ENCODE data around the gene ASCL1. TPM values are rescaled to one million over a fixed set of nuclear protein-coding genes. Genes with fewer than 3 reads are reported as not detected.

The ASCL1 gene
- total RNA-seq, 2 donors from 2014 or later = not detected

DNA sequence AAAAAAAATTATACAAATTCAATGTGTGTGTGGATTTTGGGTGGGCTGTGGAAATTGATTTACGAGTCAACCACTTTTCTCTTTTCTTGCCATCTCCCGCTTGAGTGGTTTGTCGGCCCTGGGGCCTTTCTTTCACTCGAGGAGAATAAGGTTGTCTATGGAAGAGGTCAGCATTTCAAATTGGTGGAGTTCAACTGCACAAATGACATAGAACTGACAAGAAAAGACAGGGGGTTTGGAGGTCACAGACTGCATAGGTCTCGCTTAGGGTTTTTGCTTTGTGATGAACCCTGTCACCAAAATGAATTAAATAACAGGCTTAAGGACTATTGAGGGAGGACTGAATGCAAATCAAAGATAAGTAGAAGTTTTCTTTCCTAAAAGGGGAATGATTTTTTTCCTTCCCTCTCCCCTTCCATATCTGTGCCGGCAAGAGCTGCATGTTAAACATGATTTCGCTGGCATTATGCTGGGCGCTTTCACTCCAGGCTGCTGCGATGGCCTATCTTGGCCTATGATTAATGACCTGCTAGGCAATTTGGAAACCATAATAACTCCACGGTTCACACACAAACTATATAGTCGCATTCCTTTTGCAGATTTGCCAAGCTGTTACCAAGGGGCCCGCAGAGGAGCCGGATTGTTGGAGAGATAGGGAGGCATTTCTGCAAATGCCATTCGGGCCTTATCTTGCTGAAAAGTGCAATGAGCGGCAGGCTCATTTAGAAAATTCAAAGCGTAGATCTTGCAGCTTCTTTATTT, 20.7 kb downstream of the ASCL1 start:
- DNase-seq (no peak), ATAC-seq (no peak)
- H3K4me1 ChIP-seq = no peaks in the 10 kb centered on the region
- H3K36me3 ChIP-seq (replicated peaks in 1 of 2; ENCODE audit: insufficient read depth in 1 of 2, low read depth in 2 of 2) = no peaks in the 10 kb centered on the region
- no peaks in the 10 kb centered on the region for H3K9me3 ChIP-seq
- intact Hi-C loops (cut with DNase I) = no loop called here
- WGBS, 2 donors = 51 to 56% methylated on average over 16 of the region's 16 CpGs
- H3K27me3 ChIP-seq = no peaks in the 10 kb centered on the region
- no peak for TF ChIP-seq POLR2A (IDR thresholded peaks at IDR 0.05)
- TF ChIP-seq, protein P1, sequence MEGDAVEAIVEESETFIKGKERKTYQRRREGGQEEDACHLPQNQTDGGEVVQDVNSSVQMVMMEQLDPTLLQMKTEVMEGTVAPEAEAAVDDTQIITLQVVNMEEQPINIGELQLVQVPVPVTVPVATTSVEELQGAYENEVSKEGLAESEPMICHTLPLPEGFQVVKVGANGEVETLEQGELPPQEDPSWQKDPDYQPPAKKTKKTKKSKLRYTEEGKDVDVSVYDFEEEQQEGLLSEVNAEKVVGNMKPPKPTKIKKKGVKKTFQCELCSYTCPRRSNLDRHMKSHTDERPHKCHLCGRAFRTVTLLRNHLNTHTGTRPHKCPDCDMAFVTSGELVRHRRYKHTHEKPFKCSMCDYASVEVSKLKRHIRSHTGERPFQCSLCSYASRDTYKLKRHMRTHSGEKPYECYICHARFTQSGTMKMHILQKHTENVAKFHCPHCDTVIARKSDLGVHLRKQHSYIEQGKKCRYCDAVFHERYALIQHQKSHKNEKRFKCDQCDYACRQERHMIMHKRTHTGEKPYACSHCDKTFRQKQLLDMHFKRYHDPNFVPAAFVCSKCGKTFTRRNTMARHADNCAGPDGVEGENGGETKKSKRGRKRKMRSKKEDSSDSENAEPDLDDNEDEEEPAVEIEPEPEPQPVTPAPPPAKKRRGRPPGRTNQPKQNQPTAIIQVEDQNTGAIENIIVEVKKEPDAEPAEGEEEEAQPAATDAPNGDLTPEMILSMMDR (IDR thresholded peaks at IDR 0.05) = no peak
- no peak overlapping the region for H3K4me3 ChIP-seq
- no peak overlapping the region for H3K27ac ChIP-seq

DNA sequence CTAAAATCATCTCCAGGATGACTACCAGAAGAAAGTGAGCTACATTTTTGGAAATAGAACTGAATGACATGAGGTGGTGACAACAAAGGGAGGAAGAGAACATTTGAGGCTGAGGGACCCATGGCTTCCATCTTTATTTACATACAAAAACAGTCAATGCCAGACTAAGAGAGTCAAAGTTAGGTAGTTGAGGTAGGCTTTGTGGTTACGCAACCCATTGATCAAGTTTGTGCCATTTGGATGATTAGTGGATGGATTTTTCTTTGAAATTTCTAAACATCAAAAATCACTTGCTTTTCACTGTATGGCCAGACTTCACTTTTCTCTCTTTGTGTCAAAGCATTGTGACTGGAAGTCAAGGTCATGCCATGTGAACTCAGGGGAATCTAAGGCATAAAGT, 22.9 kb downstream of the ASCL1 start:
- no peak overlapping the region for H3K4me3 ChIP-seq
- H3K9me3 ChIP-seq = no peaks in the 10 kb centered on the region
- no peaks in the 10 kb centered on the region for H3K27me3 ChIP-seq
- no peak for TF ChIP-seq POLR2A (IDR thresholded peaks at IDR 0.05)
- TF ChIP-seq, protein P1 (IDR thresholded peaks at IDR 0.05) = no peak
- intact Hi-C loops (cut with DNase I) = no loop called here
- no peaks in the 10 kb centered on the region for H3K4me1 ChIP-seq
- 74 to 75% methylated on average over 1 of the region's 1 CpG for WGBS, 2 donors
- no peaks in the 10 kb centered on the region for H3K36me3 ChIP-seq (replicated peaks in 1 of 2; ENCODE audit: insufficient read depth in 1 of 2, low read depth in 2 of 2)
- DNase-seq (no peak), ATAC-seq (no peak)
- no peak overlapping the region for H3K27ac ChIP-seq

DNA sequence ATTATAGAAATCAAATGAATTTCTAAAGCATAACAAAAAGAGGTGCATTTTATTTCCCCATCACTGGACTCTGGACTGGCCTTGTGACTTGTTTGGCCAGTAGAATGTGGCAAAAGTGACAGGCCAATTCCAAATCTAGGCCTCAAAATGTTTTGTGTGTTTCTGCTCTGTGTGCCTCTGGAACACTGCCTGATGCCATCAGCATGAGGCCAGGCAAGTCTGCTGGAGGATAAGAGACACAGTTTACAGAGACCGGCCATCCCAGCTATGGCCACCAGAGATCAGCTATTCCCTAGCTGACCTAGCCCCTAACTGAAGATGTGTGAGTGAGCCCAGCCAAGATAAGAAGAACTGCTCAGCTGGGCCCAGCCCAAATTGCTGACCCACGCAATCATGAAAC, 32.9 kb downstream of the ASCL1 start:
- no peaks in the 10 kb centered on the region for H3K4me1 ChIP-seq

DNA sequence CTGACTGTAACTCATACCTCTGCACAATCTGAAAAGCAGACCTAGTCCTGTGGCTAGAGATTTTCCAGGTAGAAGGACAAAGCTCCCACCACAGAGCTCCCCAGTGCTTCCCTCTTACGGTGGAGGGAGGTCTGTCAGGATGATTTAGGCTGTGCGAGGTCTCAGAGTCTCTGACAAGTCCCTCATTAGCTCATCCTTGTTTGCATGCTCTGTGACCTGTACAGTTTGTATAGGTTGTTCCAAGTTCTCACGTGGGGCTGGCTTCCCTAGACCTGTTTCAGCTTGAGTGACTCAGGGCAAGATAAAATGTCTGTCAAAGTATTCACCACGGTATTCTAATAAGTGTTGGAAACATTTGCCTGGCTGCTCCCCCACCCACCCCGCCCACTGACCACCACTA, 34.8 kb downstream of the ASCL1 start:
- 23 to 33% methylated on average over 5 of the region's 5 CpGs for WGBS, 2 donors
- H3K9me3 ChIP-seq = peaks cover 0 to 3% (median 0%) of the 10 kb centered on the region in 3 donors
- no peak overlapping the region for H3K27ac ChIP-seq
- no peak for TF ChIP-seq POLR2A (IDR thresholded peaks at IDR 0.05)
- TF ChIP-seq, protein P1 (IDR thresholded peaks at IDR 0.05) = no peak
- no peaks in the 10 kb centered on the region for H3K4me1 ChIP-seq
- no peaks in the 10 kb centered on the region for H3K27me3 ChIP-seq
- no peak overlapping the region for H3K4me3 ChIP-seq
- no peak for ATAC-seq
- DNase-seq = no peak
- no peaks in the 10 kb centered on the region for H3K36me3 ChIP-seq (replicated peaks in 1 of 2; ENCODE audit: insufficient read depth in 1 of 2, low read depth in 2 of 2)
- intact Hi-C loops (cut with DNase I) = no loop called here

More for the DNA sequence above, 32.9 kb downstream of the ASCL1 start:
- Histone ChIP-seq H3K9me3 (no peaks in the 10 kb centered on the region), H3K27ac (no peak overlapping the region), H3K4me3 (no peak overlapping the region), H3K27me3 (no peaks in the 10 kb centered on the region), H3K36me3 (replicated peaks in 1 of 2; ENCODE audit: insufficient read depth in 1 of 2, low read depth in 2 of 2) (no peaks in the 10 kb centered on the region)
- WGBS, 2 donors = 47 to 61% methylated on average over 2 of the region's 2 CpGs
- intact Hi-C loops (cut with DNase I) = no loop called here
- TF ChIP-seq, protein P1 (IDR thresholded peaks at IDR 0.05) = no peak
- no peak for TF ChIP-seq POLR2A (IDR thresholded peaks at IDR 0.05)
- no peak for DNase-seq
- no peak for ATAC-seq

DNA sequence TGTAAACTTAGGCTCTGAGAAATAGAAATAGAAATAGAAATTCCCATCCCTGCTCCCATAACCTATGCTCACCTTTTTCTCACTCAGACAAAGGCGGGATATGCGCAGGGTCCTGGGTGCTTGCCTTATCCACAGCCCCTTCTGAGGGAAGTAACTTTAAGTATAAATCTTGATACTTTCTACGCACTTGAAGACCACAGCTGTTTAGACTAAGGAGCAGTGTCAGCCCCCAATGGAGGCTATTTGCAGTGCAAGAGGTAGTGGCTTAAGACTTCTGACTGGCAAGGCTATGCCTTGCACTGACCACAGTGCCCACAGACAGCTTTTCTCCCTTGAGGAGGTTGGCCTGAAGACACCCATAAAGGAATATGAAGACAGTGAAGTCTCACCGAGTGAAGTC, 35.2 kb downstream of the ASCL1 start:
- H3K27me3 ChIP-seq = no peaks in the 10 kb centered on the region
- H3K36me3 ChIP-seq (replicated peaks in 1 of 2; ENCODE audit: insufficient read depth in 1 of 2, low read depth in 2 of 2) = no peaks in the 10 kb centered on the region
- DNase-seq (no peak), ATAC-seq (no peak)
- H3K4me1 ChIP-seq = no peaks in the 10 kb centered on the region
- intact Hi-C loops (cut with DNase I) = no loop called here
- TF ChIP-seq POLR2A (IDR thresholded peaks at IDR 0.05) = no peak
- TF ChIP-seq, protein P1 (IDR thresholded peaks at IDR 0.05) = no peak
- 77 to 88% methylated on average over 4 of the region's 4 CpGs for WGBS, 2 donors
- H3K27ac ChIP-seq = no peak overlapping the region
- H3K9me3 ChIP-seq = peaks cover 0 to 8% (median 0%) of the 10 kb centered on the region in 3 donors
- H3K4me3 ChIP-seq = no peak overlapping the region
